ENCODE measurements around the gene GFRA1. TPM values are rescaled to one million over a fixed set of nuclear protein-coding genes. Genes with fewer than 3 reads are reported as not detected.
"Not testable (repeated sequence)": the region's sequence is repeated elsewhere in the genome, so short reads cannot be mapped to it uniquely, and the experiment has no call there.

The GFRA1 gene
- total RNA-seq, 4 donors from 2014 or later: 19.8 to 61.8 (median 25.2) TPM

DNA sequence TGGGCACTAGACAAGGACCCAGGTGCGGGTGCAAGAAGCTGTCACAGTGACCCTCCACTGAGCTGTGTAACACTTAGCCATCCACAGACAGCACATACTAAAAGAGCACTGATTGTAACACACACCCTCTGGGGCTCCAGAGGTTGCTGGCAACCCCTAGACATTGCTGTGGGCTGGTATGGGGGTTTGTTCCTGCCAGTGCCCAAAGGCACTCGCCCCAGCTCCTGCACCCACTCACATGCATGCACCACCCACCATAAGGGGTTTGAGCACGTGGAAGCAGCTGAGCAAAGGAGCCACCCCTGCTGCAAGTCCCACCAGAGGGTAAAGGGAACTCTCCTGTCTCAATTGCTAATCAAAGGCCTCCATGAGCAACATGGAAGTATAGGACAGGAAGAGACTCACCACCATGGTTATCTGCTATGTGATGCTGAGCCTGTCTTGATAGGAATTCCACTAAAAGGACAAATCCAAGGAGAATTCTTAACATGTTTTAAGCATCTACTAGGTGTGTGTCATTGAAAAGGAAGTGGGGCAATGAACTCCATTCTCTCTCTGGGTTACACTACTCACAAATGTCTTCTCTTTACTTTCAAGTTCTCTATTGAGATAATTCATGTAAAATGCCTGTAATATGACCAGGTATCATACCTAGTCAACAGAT is 103.1 kb downstream of the GFRA1 start:
- Histone ChIP-seq H3K36me3 (no peaks in the 10 kb centered on the region), H3K27me3 (no peaks in the 10 kb centered on the region), H3K27ac (no peak overlapping the region), H3K9me3 (no peaks in the 10 kb centered on the region), H3K4me1 (no peaks in the 10 kb centered on the region), H3K4me3 (no peak overlapping the region)
- WGBS: 100% methylated on average over 2 of the region's 3 CpGs
- TF ChIP-seq, protein P1, sequence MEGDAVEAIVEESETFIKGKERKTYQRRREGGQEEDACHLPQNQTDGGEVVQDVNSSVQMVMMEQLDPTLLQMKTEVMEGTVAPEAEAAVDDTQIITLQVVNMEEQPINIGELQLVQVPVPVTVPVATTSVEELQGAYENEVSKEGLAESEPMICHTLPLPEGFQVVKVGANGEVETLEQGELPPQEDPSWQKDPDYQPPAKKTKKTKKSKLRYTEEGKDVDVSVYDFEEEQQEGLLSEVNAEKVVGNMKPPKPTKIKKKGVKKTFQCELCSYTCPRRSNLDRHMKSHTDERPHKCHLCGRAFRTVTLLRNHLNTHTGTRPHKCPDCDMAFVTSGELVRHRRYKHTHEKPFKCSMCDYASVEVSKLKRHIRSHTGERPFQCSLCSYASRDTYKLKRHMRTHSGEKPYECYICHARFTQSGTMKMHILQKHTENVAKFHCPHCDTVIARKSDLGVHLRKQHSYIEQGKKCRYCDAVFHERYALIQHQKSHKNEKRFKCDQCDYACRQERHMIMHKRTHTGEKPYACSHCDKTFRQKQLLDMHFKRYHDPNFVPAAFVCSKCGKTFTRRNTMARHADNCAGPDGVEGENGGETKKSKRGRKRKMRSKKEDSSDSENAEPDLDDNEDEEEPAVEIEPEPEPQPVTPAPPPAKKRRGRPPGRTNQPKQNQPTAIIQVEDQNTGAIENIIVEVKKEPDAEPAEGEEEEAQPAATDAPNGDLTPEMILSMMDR (IDR thresholded peaks at IDR 0.05): no peak
- no peak for TF ChIP-seq POLR2AphosphoS5 (IDR thresholded peaks at IDR 0.05)
- no peak for TF ChIP-seq EP300 (IDR thresholded peaks at IDR 0.05)
- no peak for TF ChIP-seq POLR2A (IDR thresholded peaks at IDR 0.05)
- no peak for DNase-seq (ENCODE audit: low spot score in 2 of 2)

DNA sequence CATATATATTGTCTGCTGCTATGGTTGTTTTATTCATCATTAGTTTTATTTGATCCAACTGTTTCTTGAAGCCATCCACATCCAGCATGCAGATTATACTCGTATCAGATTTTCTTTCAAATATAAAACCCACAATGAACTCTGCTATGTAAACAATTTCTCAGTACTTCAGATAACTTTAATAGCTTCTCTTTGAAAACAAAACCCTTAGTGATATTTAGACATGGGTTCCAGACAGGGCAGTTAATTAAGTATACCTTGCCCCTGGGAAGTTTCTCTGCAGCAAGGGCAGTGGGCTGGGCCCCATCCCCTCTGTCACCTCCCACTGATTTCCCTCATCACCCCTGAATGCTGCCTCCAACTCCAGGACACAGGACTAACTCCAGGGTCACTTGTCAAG is 104.3 kb downstream of the GFRA1 start:
- no peak overlapping the region for H3K27ac ChIP-seq
- DNase-seq (ENCODE audit: low spot score in 2 of 2): no peak
- no peaks in the 10 kb centered on the region for H3K9me3 ChIP-seq
- H3K36me3 ChIP-seq: no peaks in the 10 kb centered on the region
- 80% methylated on average over 1 of the region's 1 CpG for WGBS
- no peak overlapping the region for H3K4me3 ChIP-seq
- H3K27me3 ChIP-seq: no peaks in the 10 kb centered on the region
- no peaks in the 10 kb centered on the region for H3K4me1 ChIP-seq
- TF ChIP-seq, protein P1 (IDR thresholded peaks at IDR 0.05): no peak

DNA sequence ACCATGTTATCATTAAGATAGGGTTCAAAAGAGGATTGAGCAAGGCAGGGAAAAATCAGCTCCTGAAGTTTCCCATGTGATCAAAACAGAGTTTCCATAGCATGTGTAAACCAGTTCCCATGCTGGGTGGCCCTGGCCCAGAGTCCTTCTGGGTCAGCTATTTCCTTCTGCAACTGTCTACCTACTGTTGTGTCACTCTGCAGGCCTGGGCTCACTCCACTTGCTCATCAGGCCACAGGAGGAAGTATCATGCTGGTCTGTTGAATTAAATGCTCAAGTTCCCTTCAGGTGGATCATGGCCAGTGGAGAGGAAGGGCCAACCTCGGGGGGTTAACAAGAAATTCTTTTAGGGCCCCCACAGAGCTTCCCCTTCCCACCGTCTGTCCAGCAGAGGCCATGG is 104.7 kb downstream of the GFRA1 start:
- Histone ChIP-seq H3K4me1 (no peaks in the 10 kb centered on the region), H3K4me3 (no peak overlapping the region), H3K9me3 (no peaks in the 10 kb centered on the region), H3K27ac (no peak overlapping the region), H3K27me3 (no peaks in the 10 kb centered on the region), H3K36me3 (no peaks in the 10 kb centered on the region)
- DNase-seq (ENCODE audit: low spot score in 2 of 2): no peak
- TF ChIP-seq EP300 (IDR thresholded peaks at IDR 0.05) (no peak), POLR2AphosphoS5 (IDR thresholded peaks at IDR 0.05) (no peak), POLR2A (IDR thresholded peaks at IDR 0.05) (no peak)
- TF ChIP-seq, protein P1 (IDR thresholded peaks at IDR 0.05): no peak
- 78% methylated on average over 2 of the region's 2 CpGs for WGBS

DNA sequence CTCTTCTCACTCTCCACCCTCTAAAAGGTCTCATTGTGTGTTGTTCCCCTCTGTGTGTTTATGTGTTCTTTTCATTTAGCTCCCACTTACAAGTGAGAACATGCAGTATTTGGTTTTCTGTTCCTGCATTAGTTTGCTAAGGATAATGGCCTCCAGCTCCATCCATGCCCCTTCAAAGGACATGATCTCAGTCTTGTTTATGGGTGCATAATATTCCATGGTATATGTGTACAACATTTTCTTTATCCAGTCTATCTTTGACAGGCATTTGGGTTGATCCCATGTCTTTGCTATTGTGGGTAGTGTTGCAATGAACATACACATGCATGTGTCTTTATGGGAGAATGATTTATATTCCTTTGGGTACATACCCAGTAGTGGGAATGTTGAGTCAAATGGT is 107.1 kb downstream of the GFRA1 start:
- H3K27me3 ChIP-seq: not testable (repeated sequence)

DNA sequence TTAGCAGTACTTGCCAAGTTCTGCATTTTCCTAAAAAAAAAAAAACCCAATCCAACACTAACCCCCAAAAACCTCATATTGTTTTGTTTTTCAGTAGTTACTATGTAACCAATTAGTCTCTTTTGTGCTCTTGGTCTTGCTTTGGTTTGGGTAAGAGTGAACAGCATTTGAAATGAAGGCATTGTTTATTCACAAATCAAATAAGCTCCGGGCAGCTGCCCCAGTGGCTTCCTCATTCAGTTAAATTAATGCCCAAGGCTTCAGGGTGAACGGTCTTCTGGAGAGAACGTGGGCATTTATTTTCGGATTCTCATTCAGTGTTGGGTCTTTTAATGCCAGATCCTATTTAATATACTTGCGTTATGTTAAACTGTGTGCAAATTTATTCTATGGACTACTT is 108.7 kb downstream of the GFRA1 start:
- no peak for DNase-seq (ENCODE audit: low spot score in 2 of 2)
- WGBS: 70% methylated on average over 5 of the region's 5 CpGs
- no peaks in the 10 kb centered on the region for H3K36me3 ChIP-seq
- no peak overlapping the region for H3K4me3 ChIP-seq
- H3K9me3 ChIP-seq: no peaks in the 10 kb centered on the region
- no peaks in the 10 kb centered on the region for H3K27me3 ChIP-seq
- H3K4me1 ChIP-seq: no peaks in the 10 kb centered on the region
- H3K27ac ChIP-seq: no peak overlapping the region
- TF ChIP-seq EP300 (IDR thresholded peaks at IDR 0.05) (no peak), POLR2AphosphoS5 (IDR thresholded peaks at IDR 0.05) (no peak), POLR2A (IDR thresholded peaks at IDR 0.05) (no peak)
- TF ChIP-seq, protein P1 (IDR thresholded peaks at IDR 0.05): no peak

More for the DNA sequence above, 107.1 kb downstream of the GFRA1 start:
- H3K36me3 ChIP-seq; DNase-seq (ENCODE audit: low spot score in 2 of 2); H3K27ac ChIP-seq; H3K4me1 ChIP-seq; H3K4me3 ChIP-seq; H3K9me3 ChIP-seq: not testable (repeated sequence)
